Neuronal stem cell (in vitro differentiated cells): Measurements from ENCODE around the gene ACSF3.

Experiments
- DNase-seq: peaks from one replicate; pipeline ENCODE4 v3.0.0-alpha.2; 2013; ENCODE audit warnings: low spot score
- H2AFZ ChIP-seq: one replicate; pipeline ENCODE4 v1.6.1; 2013; ENCODE audit warnings: mild to moderate bottlenecking, low read length, inconsistent platforms
- H2AK5ac ChIP-seq: 2 replicates; pipeline ENCODE4 v1.6.1; 2013; ENCODE audit warnings: low read depth, mild to moderate bottlenecking, inconsistent platforms, low read length, moderate library complexity, mixed read lengths
- H2BK120ac ChIP-seq: 2 replicates; pipeline ENCODE4 v1.6.1; 2013; ENCODE audit warnings: low read depth, mild to moderate bottlenecking, inconsistent platforms, low read length, moderate library complexity, mixed read lengths
- H2BK12ac ChIP-seq: one replicate; pipeline ENCODE4 v1.6.1; 2013; ENCODE audit warnings: low read length, inconsistent platforms
- H2BK15ac ChIP-seq: 2 replicates; pipeline ENCODE4 v1.6.1; 2013; ENCODE audit warnings: mild to moderate bottlenecking, low read length, inconsistent platforms, mixed read lengths
- H2BK5ac ChIP-seq: one replicate; pipeline ENCODE4 v1.6.1; 2013; ENCODE audit warnings: inconsistent platforms, mild to moderate bottlenecking, low read length, moderate library complexity
- H3K14ac ChIP-seq: one replicate; pipeline ENCODE4 v1.6.1; 2013; ENCODE audit warnings: low read length, inconsistent platforms
- H3K18ac ChIP-seq: 2 replicates; pipeline ENCODE4 v1.6.1; 2013; ENCODE audit warnings: low read length, inconsistent platforms
- H3K23ac ChIP-seq: 2 replicates; pipeline ENCODE4 v1.6.1; 2013; ENCODE audit warnings: low read depth, mild to moderate bottlenecking, mixed read lengths, low read length, inconsistent platforms; ENCODE audit not compliant: poor library complexity
- H3K27ac ChIP-seq: replicated peaks from 3 replicates; pipeline ENCODE4 v1.5.1; 2013; ENCODE audit warnings: low read length, inconsistent platforms
- H3K27me3 ChIP-seq, 3 experiments: 2 replicates each; pipeline ENCODE4 v1.6.1; 2013; ENCODE audit warnings: low read length in 3 of 3, mild to moderate bottlenecking in 2 of 3, inconsistent platforms in 1 of 3, low read depth in 1 of 3, mixed read lengths in 1 of 3, moderate library complexity in 1 of 3; ENCODE audit not compliant: control insufficient read depth in 3 of 3, insufficient read depth in 3 of 3
- H3K36me3 ChIP-seq, 2 donors: replicated peaks in 1 of 2; 2 replicates each; pipeline ENCODE4 v1.6.1; 2013; ENCODE audit warnings: low read length in 2 of 2; ENCODE audit not compliant: control insufficient read depth in 2 of 2, insufficient read depth in 2 of 2
- H3K4ac ChIP-seq: 2 replicates; pipeline ENCODE4 v1.6.1; 2013; ENCODE audit warnings: inconsistent platforms, mild to moderate bottlenecking, low read length, moderate library complexity
- H3K4me1 ChIP-seq, 2 donors: 1 replicate in 1 of 2; 2 replicates in 1 of 2; pipeline ENCODE4 v1.6.1; 2013; ENCODE audit warnings: low read length in 2 of 2, low read depth in 1 of 2; ENCODE audit not compliant: control insufficient read depth in 2 of 2, insufficient read depth in 1 of 2
- H3K4me2 ChIP-seq: one replicate; pipeline ENCODE4 v1.6.1; 2013; ENCODE audit warnings: mild to moderate bottlenecking, low read length, inconsistent platforms; ENCODE audit not compliant: insufficient read depth, poor library complexity, severe bottlenecking
- H3K4me3 ChIP-seq, 2 donors: 2 replicates each; pipeline ENCODE4 v1.5.1; 2013; ENCODE audit warnings: low read length in 2 of 2, mild to moderate bottlenecking in 2 of 2, inconsistent platforms in 1 of 2, moderate library complexity in 1 of 2
- H3K79me1 ChIP-seq: one replicate; pipeline ENCODE4 v1.6.1; 2013; ENCODE audit warnings: low read depth, mild to moderate bottlenecking, inconsistent platforms, low read length, moderate library complexity
- H3K9ac ChIP-seq: one replicate; pipeline ENCODE4 v1.6.1; 2013; ENCODE audit warnings: mild to moderate bottlenecking, low read depth, low read length, inconsistent platforms; ENCODE audit not compliant: poor library complexity
- H3K9me3 ChIP-seq, 2 donors: replicated peaks in 1 of 2; 2 replicates each; pipeline versions ENCODE3 to v1.6.1; 2013; ENCODE audit warnings: low read length in 2 of 2, mild to moderate bottlenecking in 2 of 2, inconsistent platforms in 1 of 2, low read depth in 1 of 2, mixed read lengths in 1 of 2, moderate library complexity in 1 of 2; ENCODE audit not compliant: control insufficient read depth in 2 of 2, insufficient read depth in 1 of 2
- H4K8ac ChIP-seq: one replicate; pipeline ENCODE4 v1.6.1; 2013; ENCODE audit warnings: low read depth, mild to moderate bottlenecking, inconsistent platforms, low read length, moderate library complexity
- H4K91ac ChIP-seq: one replicate; pipeline ENCODE4 v1.6.1; 2013; ENCODE audit warnings: low read length, low read depth, mild to moderate bottlenecking, inconsistent platforms; ENCODE audit not compliant: poor library complexity
- WGBS, 2 donors: extraction: QIAGEN DNeasy Blood & Tissue Kit; methylation state at CpG; one replicate each; pipeline ENCODE4 v1.1.7; 2013; ENCODE audit warnings: missing lambda C conversion rate in 2 of 2, mixed read lengths in 1 of 2; ENCODE audit not compliant: insufficient read length in 2 of 2, insufficient replicate concordance in 1 of 2; ENCODE audit errors: extremely low coverage in 2 of 2; 5-methylcytosine and 5-hydroxymethylcytosine counted together

The ACSF3 gene

GRCh38 chr16:89119661-89120141, 26.0 kb downstream of the ACSF3 start:
- H2BK12ac ChIP-seq, result no peak overlapping the region

GRCh38 chr16:89120281-89120680, 26.6 kb downstream of the ACSF3 start:
- peak overlapping the region; percentile 38 for H3K18ac ChIP-seq
- DNase-seq, result no peak

More at GRCh38 chr16:89119661-89120141, 26.0 kb downstream of the ACSF3 start:
- H3K4me2 ChIP-seq, result no peak overlapping the region
- peak overlapping the region; percentile 80 for H3K23ac ChIP-seq
- DNase-seq, result no peak
- no peak overlapping the region for H3K18ac ChIP-seq
- H3K4ac ChIP-seq, result no peak overlapping the region
- no peak overlapping the region for H3K27ac ChIP-seq
- peaks cover 41 to 69% of the 10 kb centered on the region in 2 donors for H3K36me3 ChIP-seq
- no peak overlapping the region for H2BK15ac ChIP-seq
- no peak overlapping the region for H2AFZ ChIP-seq
- no peak overlapping the region for H3K9ac ChIP-seq
- no peak overlapping the region for H2BK120ac ChIP-seq
- H2AK5ac ChIP-seq, result no peak overlapping the region
- no peak overlapping the region for H3K4me3 ChIP-seq
- no peaks in the 10 kb centered on the region for H3K27me3 ChIP-seq
- H3K4me1 ChIP-seq, result peaks cover 5 to 6% of the 10 kb centered on the region in 2 donors
- WGBS, 2 donors, result no CpG with 5 or more reads among the region's 31 CpGs
- H3K79me1 ChIP-seq, result peaks cover 6% of the 10 kb centered on the region
- no peak overlapping the region for H3K14ac ChIP-seq
- H2BK5ac ChIP-seq, result no peak overlapping the region
- no peak overlapping the region for H4K91ac ChIP-seq
- peaks cover 0 to 8% of the 10 kb centered on the region in 2 donors for H3K9me3 ChIP-seq
- H4K8ac ChIP-seq, result no peak overlapping the region

GRCh38 chr16:89120921-89121351, 27.3 kb downstream of the ACSF3 start:
- H2BK120ac ChIP-seq, result no peak overlapping the region
- H2AK5ac ChIP-seq, result no peak overlapping the region
- H3K9me3 ChIP-seq, result peaks cover 0 to 11% of the 10 kb centered on the region in 2 donors
- H2BK5ac ChIP-seq, result no peak overlapping the region
- peaks cover 6% of the 10 kb centered on the region for H3K79me1 ChIP-seq
- H3K27me3 ChIP-seq, result no peaks in the 10 kb centered on the region
- no peak overlapping the region for H3K4ac ChIP-seq
- no peak overlapping the region for H4K91ac ChIP-seq
- H2BK15ac ChIP-seq, result no peak overlapping the region
- H2BK12ac ChIP-seq, result no peak overlapping the region
- DNase-seq, result no peak
- H3K23ac ChIP-seq, result peak overlapping the region; percentile 94
- no peak overlapping the region for H2AFZ ChIP-seq
- H3K9ac ChIP-seq, result no peak overlapping the region
- no CpG with 5 or more reads among the region's 15 CpGs for WGBS, 2 donors
- no peak overlapping the region for H3K4me3 ChIP-seq
- no peak overlapping the region for H4K8ac ChIP-seq
- H3K36me3 ChIP-seq, result peaks cover 45 to 63% of the 10 kb centered on the region in 2 donors
- peaks cover 1 to 6% of the 10 kb centered on the region in 2 donors for H3K4me1 ChIP-seq
- no peak overlapping the region for H3K27ac ChIP-seq
- no peak overlapping the region for H3K4me2 ChIP-seq
- H3K14ac ChIP-seq, result no peak overlapping the region
- H3K18ac ChIP-seq, result no peak overlapping the region

More at GRCh38 chr16:89120281-89120680, 26.6 kb downstream of the ACSF3 start:
- peak overlapping the region; percentile 44 for H3K9ac ChIP-seq
- H2AK5ac ChIP-seq, result no peak overlapping the region
- no peak overlapping the region for H3K27ac ChIP-seq
- no peaks in the 10 kb centered on the region for H3K27me3 ChIP-seq
- peak overlapping the region; percentile 71 for H3K14ac ChIP-seq
- no peak overlapping the region for H2BK12ac ChIP-seq
- no peak overlapping the region for H2BK15ac ChIP-seq
- peaks cover 41 to 63% of the 10 kb centered on the region in 2 donors for H3K36me3 ChIP-seq
- H2AFZ ChIP-seq, result no peak overlapping the region
- H3K9me3 ChIP-seq, result peaks cover 0 to 8% of the 10 kb centered on the region in 2 donors
- no peak overlapping the region for H3K4me3 ChIP-seq
- H4K91ac ChIP-seq, result no peak overlapping the region
- H3K4me1 ChIP-seq, result peaks cover 2 to 6% of the 10 kb centered on the region in 2 donors
- H4K8ac ChIP-seq, result no peak overlapping the region
- H3K79me1 ChIP-seq, result peaks cover 6% of the 10 kb centered on the region
- peak overlapping the region; percentile 94 for H3K23ac ChIP-seq
- H2BK5ac ChIP-seq, result no peak overlapping the region
- H3K4me2 ChIP-seq, result no peak overlapping the region
- no peak overlapping the region for H3K4ac ChIP-seq
- no peak overlapping the region for H2BK120ac ChIP-seq
- WGBS, 2 donors, result no CpG with 5 or more reads among the region's 14 CpGs

- H3K4me3 ChIP-seq, result no peak overlapping the region
- no peak overlapping the region for H3K23ac ChIP-seq
- peaks cover 39 to 55% of the 10 kb centered on the region in 2 donors for H3K36me3 ChIP-seq
- no peak overlapping the region for H2BK15ac ChIP-seq
- H2AK5ac ChIP-seq, result no peak overlapping the region
- H3K4me2 ChIP-seq, result no peak overlapping the region
- no peak overlapping the region for H3K27ac ChIP-seq
- no peak overlapping the region for H2BK12ac ChIP-seq
- H4K8ac ChIP-seq, result no peak overlapping the region
- DNase-seq, result no peak
- WGBS, 2 donors, result no CpG with 5 or more reads among the region's 24 CpGs
- no peak overlapping the region for H4K91ac ChIP-seq
- H3K4ac ChIP-seq, result no peak overlapping the region
- no peak overlapping the region for H3K14ac ChIP-seq
- H3K18ac ChIP-seq, result no peak overlapping the region
- no peak overlapping the region for H2BK120ac ChIP-seq
- no peak overlapping the region for H2BK5ac ChIP-seq
- H3K9me3 ChIP-seq, result peaks cover 0 to 11% of the 10 kb centered on the region in 2 donors
- no peaks in the 10 kb centered on the region for H3K27me3 ChIP-seq
- peak overlapping the region; percentile 61 for H3K9ac ChIP-seq
- H2AFZ ChIP-seq, result no peak overlapping the region
- H3K79me1 ChIP-seq, result peaks cover 6% of the 10 kb centered on the region
- peaks cover 0 to 6% of the 10 kb centered on the region in 2 donors for H3K4me1 ChIP-seq
Observed at GRCh38 chr16:89121691-89122321, 28.2 kb downstream of the ACSF3 start.
